NCI-H446 (cell line): ENCODE measurements around the gene TC2N.
"Not testable (repeated sequence)": the region's sequence is repeated elsewhere in the genome, so short reads cannot be mapped to it uniquely, and the experiment has no call there.

ENCODE experiments used
- DNase-seq, 2 experiments: peaks; one replicate each; lab custom pipeline; 2025; lab: John Stamatoyannopoulos, UW

The TC2N gene

DNA sequence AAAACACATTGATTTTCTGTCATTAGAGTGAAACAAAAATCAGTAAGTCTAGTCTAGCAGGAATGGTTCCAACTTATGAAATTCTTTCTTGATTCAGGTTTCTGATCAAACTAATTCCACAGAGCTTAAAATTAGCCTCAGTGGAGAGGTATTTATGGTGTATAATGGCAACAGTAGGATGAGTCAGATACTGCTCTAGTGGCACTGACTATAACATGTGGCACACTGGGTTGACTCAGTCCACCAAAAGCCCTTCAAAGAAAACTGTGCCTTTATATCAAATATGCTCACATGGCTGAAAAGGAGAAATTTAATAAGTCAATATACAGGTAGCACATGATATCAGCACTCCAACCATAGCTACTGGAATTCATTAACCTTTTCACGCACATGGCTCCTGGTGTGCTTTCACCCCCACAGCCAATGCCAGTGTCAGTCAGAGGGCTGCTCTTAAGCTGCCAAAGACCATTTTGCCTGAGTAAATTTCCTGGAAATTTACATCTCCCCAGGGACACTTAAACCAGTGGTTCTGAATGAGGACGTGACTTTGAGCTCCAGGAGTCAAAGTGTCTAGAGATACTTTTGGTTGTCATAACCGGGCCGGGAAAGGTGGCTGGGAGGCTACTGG is 113.7 kb downstream of the TC2N start:
- no peak for DNase-seq

- no peak for DNase-seq
Measured at GRCh38 chr14:91752961-91753360, 114.4 kb downstream of the TC2N start.

GRCh38 chr14:91751719-91752118 is 115.6 kb downstream of the TC2N start:
- DNase-seq = no peak

GRCh38 chr14:91750634-91751198 is 116.6 kb downstream of the TC2N start:
- no peak for DNase-seq

DNA sequence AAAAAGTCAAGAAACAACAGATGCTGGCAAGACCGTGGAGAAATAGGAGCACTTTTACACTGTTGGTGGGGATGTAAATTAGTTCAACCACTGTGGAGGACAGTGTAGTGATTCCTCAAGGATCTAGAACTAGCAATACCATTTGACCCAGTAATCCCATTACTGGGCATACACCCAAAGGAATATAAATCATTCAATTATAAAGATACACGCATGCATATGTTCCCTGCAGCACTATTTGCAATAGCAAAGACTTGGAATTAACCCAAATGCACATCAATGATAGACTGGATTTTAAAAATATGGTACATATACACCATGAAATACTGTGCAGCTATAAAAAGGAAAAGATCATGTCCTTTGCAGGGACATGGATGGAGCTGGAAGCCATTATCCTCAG is 117.5 kb downstream of the TC2N start:
- no peak for DNase-seq

- DNase-seq = no peak
Measured at GRCh38 chr14:91748049-91748448, 119.3 kb downstream of the TC2N start.

DNA sequence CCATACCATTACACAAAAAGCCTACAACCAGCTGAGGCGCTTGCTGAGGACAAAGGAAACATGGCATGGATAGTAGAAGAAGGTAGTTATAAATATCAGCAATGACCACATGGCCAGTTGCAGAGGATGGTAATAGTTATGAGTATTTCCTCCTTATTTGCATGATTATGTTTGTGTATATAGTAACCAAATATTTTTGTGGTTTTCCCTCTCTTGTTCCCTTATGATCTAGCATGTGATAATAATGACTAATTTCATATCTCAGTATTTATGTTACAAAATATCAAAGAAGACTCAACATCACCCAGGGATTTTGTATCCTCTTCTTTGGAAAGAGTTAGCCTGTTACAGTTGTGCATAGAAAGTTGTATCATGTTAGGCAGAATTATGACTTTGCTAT is 122.0 kb downstream of the TC2N start:
- no peak for DNase-seq

- DNase-seq = no peak
Measured at GRCh38 chr14:91744068-91744480, 123.3 kb downstream of the TC2N start.

DNA sequence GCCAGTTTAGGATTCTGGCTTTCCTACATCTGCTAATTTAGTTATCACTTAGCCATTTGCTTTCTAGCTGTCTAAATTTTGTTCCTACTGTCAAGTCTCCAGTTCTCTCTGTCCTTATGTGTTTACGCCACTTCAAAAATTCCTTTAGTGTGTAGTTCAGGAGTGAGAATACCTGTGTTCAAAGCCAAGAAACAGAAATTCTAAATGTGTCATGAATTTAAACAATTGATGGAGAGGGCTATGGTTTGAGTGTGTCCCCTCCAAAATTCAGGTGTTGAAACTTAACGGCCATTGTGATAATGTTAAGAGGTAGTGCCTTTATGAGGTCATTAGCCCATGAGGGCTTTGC is 124.1 kb downstream of the TC2N start:
- DNase-seq = no peak

DNA sequence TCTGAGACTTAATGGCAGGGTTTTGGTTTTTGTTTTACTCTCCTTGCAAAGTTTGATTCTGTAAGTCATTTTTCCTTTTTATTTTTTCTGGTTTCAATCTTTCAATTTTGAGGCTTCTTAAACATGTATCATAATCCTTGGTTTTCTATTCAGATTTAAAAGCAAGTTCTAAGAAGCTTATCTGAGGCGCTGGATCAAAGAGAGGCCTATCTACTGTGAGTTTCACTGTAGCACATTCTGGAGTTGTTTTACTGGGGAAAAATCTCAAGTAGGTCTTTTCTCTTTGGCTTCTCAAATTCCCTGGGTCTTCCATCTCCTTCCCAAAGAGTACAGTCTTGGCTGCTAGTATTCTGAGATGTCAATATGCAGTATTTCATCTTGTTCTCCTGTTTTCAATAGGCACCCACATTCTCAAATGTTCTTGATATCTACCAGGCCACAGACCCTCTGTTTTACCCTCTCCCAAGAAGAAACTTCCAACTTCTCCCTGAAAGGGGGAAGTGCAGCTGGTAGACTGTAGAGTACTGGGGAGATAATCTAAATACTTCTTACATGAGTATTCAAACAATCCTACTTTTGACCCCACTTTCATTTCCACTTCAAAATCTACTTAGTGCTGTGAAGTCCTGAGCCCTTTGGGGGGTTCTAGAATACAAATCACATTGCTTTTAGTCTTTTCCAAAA is 124.6 kb downstream of the TC2N start:
- no peak for DNase-seq

GRCh38 chr14:91739867-91740266 is 127.5 kb downstream of the TC2N start:
- DNase-seq = not testable (repeated sequence)

GRCh38 chr14:91737619-91738018 is 129.7 kb downstream of the TC2N start:
- DNase-seq = no peak

GRCh38 chr14:91732859-91733477 is 134.4 kb downstream of the TC2N start:
- no peak for DNase-seq

DNA sequence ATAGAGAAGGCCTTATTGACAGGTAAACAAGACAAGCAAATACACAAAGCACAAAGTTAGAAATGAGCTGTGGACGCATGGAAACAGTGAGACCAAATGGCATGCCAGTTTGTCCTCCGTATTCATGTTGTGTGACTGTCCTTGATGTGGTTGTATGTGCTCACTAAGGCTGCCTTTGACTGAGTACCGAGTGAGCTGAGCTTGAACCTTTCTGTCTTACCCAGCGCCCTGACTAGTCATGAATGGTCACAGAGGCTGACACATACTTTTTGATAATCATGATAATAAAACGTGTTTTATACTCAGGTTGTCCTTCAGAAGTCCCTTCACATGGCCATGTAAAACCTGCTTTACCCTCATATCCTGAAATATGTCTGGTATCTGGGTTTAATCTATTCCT is 134.9 kb downstream of the TC2N start:
- no peak for DNase-seq

DNA sequence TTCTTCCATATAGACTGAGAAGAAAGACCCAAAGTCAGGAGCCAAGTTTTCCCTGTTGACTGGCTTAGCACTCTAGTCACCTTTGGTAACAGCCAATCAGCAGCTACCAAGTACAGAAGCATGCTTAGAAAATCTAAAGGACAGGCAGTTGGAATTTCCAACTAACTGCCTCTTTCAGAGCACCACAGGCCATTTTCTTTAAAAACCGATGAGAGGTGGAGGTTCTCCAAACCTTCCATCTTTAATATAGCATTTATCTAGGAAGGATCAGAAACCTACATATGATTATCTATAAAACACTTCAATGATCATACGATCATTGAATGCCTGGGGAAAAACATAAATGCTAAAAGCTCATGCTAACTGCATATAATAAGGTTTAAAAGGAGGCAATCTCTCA is 135.3 kb downstream of the TC2N start, which contains the start of gene CATSPERB:
Gene CATSPERB, minus strand, starts transcription at position 101 of the 400 bp plus-strand sequence. CDS start 2,607 bp downstream, outside the sequence.
- no peak for DNase-seq

DNA sequence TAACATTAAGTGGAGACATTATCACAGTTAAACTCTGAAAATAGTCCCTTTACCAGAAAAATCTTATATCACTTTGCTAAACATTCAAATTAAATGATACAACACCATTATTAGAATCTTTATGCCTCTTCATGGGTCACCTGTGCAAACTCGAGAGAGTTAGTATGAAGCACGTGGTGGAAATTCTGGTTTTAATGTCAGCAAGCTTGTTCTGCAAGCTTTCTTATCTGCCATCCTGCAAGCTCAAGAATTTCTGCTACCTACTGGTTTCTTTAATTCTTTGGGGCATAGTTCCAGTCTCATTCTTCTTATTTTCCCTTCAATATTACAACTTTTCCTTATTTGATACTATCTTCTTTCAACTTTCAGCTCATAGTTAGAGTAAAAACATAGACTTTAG is 136.3 kb downstream of the TC2N start:
- no peak for DNase-seq

DNA sequence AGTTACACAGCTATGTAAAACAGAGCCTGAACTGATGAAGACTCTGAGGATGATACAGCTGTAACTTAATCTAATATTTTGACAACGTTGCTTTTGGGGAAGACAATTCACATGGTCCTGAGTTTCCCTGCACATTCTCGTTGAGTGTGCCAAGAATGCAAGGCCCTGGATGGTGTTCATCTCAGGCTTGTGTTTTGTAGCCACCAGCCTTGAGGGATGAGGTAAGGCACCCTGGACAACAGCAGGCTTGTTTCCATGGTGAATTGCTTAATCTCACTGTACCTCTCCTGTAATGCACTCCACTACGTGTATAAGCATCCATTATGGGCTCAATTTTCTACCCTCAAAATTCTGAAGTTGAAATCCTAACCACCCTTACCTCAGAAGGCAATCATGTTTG is 137.6 kb downstream of the TC2N start:
- no peak for DNase-seq
